Measurements from ENCODE around the gene TCEANC2.
"Not testable (repeated sequence)": the region's sequence is repeated elsewhere in the genome, so short reads cannot be mapped to it uniquely, and the experiment has no call there.

TCEANC2 gene

GRCh38 chr1:54047384-54048305 is 5.8 kb upstream of the TCEANC2 start:
- H3K4me1 ChIP-seq (ENCODE audit: control insufficient read depth, low read length) = peaks cover 8% of the 10 kb centered on the region
- no peak for TF ChIP-seq CTCF (IDR thresholded peaks at IDR 0.05; ENCODE audit: low read depth, low read length, poor library complexity, severe bottlenecking)
- no peak for TF ChIP-seq EZH2phosphoT487 (IDR thresholded peaks at IDR 0.05; ENCODE audit: borderline replicate concordance, low read length)
- no peaks in the 10 kb centered on the region for H3F3A ChIP-seq (ENCODE audit: control insufficient read depth, insufficient read depth)
- H3K27ac ChIP-seq (ENCODE audit: low read depth, low read length) = no peak overlapping the region
- peaks cover 25% of the 10 kb centered on the region for H3K36me3 ChIP-seq (ENCODE audit: control insufficient read depth, low read length)
- no peaks in the 10 kb centered on the region for H3K9me2 ChIP-seq (replicated peaks; ENCODE audit: control insufficient read depth, low read length)
- peaks cover 59% of the 10 kb centered on the region for H3K79me2 ChIP-seq (ENCODE audit: control insufficient read depth, low read length)
- H3K4me2 ChIP-seq (ENCODE audit: low read length) = no peak overlapping the region
- no peak overlapping the region for H3K4me3 ChIP-seq (ENCODE audit: low read length)
- no peaks in the 10 kb centered on the region for H3K9me3 ChIP-seq (ENCODE audit: control insufficient read depth, insufficient read depth, low read length)
- no peaks in the 10 kb centered on the region for H4K20me1 ChIP-seq (ENCODE audit: control insufficient read depth, insufficient read depth, low read depth, low read length)
- H3K27me3 ChIP-seq (ENCODE audit: control insufficient read depth, low read length) = no peaks in the 10 kb centered on the region

- H3K9me2 ChIP-seq (replicated peaks; ENCODE audit: control insufficient read depth, low read length); H3K27me3 ChIP-seq (ENCODE audit: control insufficient read depth, low read length); H3K27ac ChIP-seq (ENCODE audit: low read depth, low read length); H3K4me2 ChIP-seq (ENCODE audit: low read length); H3K9me3 ChIP-seq (ENCODE audit: control insufficient read depth, insufficient read depth, low read length); H3K4me3 ChIP-seq (ENCODE audit: low read length); H4K20me1 ChIP-seq (ENCODE audit: control insufficient read depth, insufficient read depth, low read depth, low read length); H3F3A ChIP-seq (ENCODE audit: control insufficient read depth, insufficient read depth): not testable (repeated sequence)
- H3K79me2 ChIP-seq (ENCODE audit: control insufficient read depth, low read length) = peaks cover 78% of the 10 kb centered on the region
- H3K4me1 ChIP-seq (ENCODE audit: control insufficient read depth, low read length) = peaks cover 19% of the 10 kb centered on the region
- peaks cover 15% of the 10 kb centered on the region for H3K36me3 ChIP-seq (ENCODE audit: control insufficient read depth, low read length)
Measured at GRCh38 chr1:54050435-54050834, 3.0 kb upstream of the TCEANC2 start.

GRCh38 chr1:54051933-54052430 is 1.4 kb upstream of the TCEANC2 start:
- no peak for TF ChIP-seq CTCF (IDR thresholded peaks at IDR 0.05; ENCODE audit: low read depth, low read length, poor library complexity, severe bottlenecking)
- no peak for TF ChIP-seq EZH2phosphoT487 (IDR thresholded peaks at IDR 0.05; ENCODE audit: borderline replicate concordance, low read length)
- Histone ChIP-seq H3K4me2 (ENCODE audit: low read length) (peak overlapping the region; percentile 77), H3K4me1 (ENCODE audit: control insufficient read depth, low read length) (peaks cover 19% of the 10 kb centered on the region), H3K27ac (ENCODE audit: low read depth, low read length) (peak overlapping the region; percentile 64), H3K9me2 (replicated peaks; ENCODE audit: control insufficient read depth, low read length) (no peaks in the 10 kb centered on the region), H4K20me1 (ENCODE audit: control insufficient read depth, insufficient read depth, low read depth, low read length) (no peaks in the 10 kb centered on the region), H3K79me2 (ENCODE audit: control insufficient read depth, low read length) (peaks cover 73% of the 10 kb centered on the region), H3K9me3 (ENCODE audit: control insufficient read depth, insufficient read depth, low read length) (no peaks in the 10 kb centered on the region), H3K4me3 (ENCODE audit: low read length) (peak overlapping the region; percentile 99), H3F3A (ENCODE audit: control insufficient read depth, insufficient read depth) (no peaks in the 10 kb centered on the region), H3K36me3 (ENCODE audit: control insufficient read depth, low read length) (peaks cover 7% of the 10 kb centered on the region), H3K27me3 (ENCODE audit: control insufficient read depth, low read length) (no peaks in the 10 kb centered on the region)

- Histone ChIP-seq H4K20me1 (ENCODE audit: control insufficient read depth, insufficient read depth, low read depth, low read length) (no peaks in the 10 kb centered on the region), H3K4me2 (ENCODE audit: low read length) (peak overlapping the region; percentile 77), H3K27ac (ENCODE audit: low read depth, low read length) (peak overlapping the region; percentile 64), H3K9me3 (ENCODE audit: control insufficient read depth, insufficient read depth, low read length) (no peaks in the 10 kb centered on the region), H3K79me2 (ENCODE audit: control insufficient read depth, low read length) (peaks cover 68% of the 10 kb centered on the region), H3K36me3 (ENCODE audit: control insufficient read depth, low read length) (peaks cover 7% of the 10 kb centered on the region), H3K4me1 (ENCODE audit: control insufficient read depth, low read length) (peaks cover 19% of the 10 kb centered on the region), H3K27me3 (ENCODE audit: control insufficient read depth, low read length) (no peaks in the 10 kb centered on the region), H3K4me3 (ENCODE audit: low read length) (peak overlapping the region; percentile 99), H3K9me2 (replicated peaks; ENCODE audit: control insufficient read depth, low read length) (no peaks in the 10 kb centered on the region), H3F3A (ENCODE audit: control insufficient read depth, insufficient read depth) (no peaks in the 10 kb centered on the region)
- TF ChIP-seq EZH2phosphoT487 (IDR thresholded peaks at IDR 0.05; ENCODE audit: borderline replicate concordance, low read length) (no peak), CTCF (IDR thresholded peaks at IDR 0.05; ENCODE audit: low read depth, low read length, poor library complexity, severe bottlenecking) (no peak)
Measured at GRCh38 chr1:54052431-54052933, 926 bp upstream of the TCEANC2 start.

Measured in DOHH2 (cell line).